ENCODE measurements around the gene SLC25A45. TPM values are rescaled to one million over a fixed set of nuclear protein-coding genes. Genes with fewer than 3 reads are reported as not detected.

Gene SLC25A45
- total RNA-seq, 1 experiment from 2014 or later: 1.1 TPM

DNA sequence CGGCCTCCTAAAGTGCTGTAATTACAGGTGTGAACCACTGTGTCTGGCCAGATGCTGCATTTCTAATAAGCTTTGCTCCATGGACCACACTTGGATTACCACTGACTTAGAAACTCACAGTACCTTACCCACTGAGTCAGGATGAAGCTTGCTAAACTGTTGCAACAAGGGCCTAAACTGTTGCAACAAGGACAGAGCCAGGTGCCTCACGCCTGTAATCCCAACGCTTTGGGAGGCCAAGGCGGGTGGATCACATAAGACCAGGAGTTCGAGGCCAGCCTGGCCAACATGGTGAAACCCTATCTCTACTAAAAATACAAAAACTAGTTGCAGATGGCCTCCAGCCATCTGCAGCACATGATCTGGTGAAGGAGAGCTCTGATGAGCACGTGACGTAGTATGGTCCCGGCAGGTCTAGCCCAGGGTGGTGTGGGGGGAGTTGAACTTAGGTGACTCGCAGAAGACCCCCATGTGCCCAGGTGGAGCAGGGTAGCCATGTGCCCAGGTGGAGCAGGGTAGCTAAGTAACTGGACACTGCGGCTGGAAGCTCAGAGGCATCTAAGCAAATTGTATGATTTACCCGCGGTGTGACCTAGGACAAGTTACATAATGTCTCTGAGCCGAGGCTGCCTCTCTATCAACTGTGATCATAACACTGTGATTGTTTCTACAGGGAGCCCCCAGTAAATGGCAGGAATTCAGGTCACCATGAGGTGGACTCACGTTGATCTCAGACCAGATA lies 8.4 kb downstream of the SLC25A45 start:
- peaks cover 31% of the 10 kb centered on the region for H3K27me3 Mint-ChIP-seq (ENCODE audit: low read depth)
- no peak overlapping the region for H3T11ph ChIP-seq (ENCODE audit: low read length)
- no peak overlapping the region for H2BK5ac ChIP-seq (ENCODE audit: insufficient read length, low read length)
- no peaks in the 10 kb centered on the region for H3K79me2 ChIP-seq (ENCODE audit: insufficient read depth, low read length)
- no peaks in the 10 kb centered on the region for H3K4me1 ChIP-seq (ENCODE audit: insufficient read depth, low read length)
- WGBS (ENCODE audit: extremely low coverage, insufficient read length, low lambda C conversion rate): no CpG with 5 or more reads among the region's 14 CpGs
- no peak overlapping the region for H2AFZ ChIP-seq (ENCODE audit: low read length)
- no peak overlapping the region for H3K56ac ChIP-seq (ENCODE audit: insufficient read length, low read depth, low read length)
- H2AK5ac ChIP-seq (ENCODE audit: insufficient read length, low read length): no peak overlapping the region
- H3K9me3 ChIP-seq (ENCODE audit: control insufficient read depth, low read depth, low read length): no peaks in the 10 kb centered on the region
- H3K23me2 ChIP-seq (ENCODE audit: insufficient read length, low read depth, low read length, poor library complexity, severe bottlenecking): no peaks in the 10 kb centered on the region
- no peak overlapping the region for H3K4ac ChIP-seq (ENCODE audit: low read depth, low read length)
- H3K4me3 Mint-ChIP-seq: no peak overlapping the region
- no peak overlapping the region for H4K91ac ChIP-seq (ENCODE audit: insufficient read length, low read depth, low read length)
- no peak overlapping the region for H3K18ac ChIP-seq (ENCODE audit: insufficient read length, low read depth, low read length)
- H2BK12ac ChIP-seq (ENCODE audit: insufficient read length, low read depth, low read length): no peak overlapping the region
- peaks cover 0 to 5% of the 10 kb centered on the region in 2 experiments; a peak in 1 of 4 replicates for H3K4me1 Mint-ChIP-seq
- H2BK15ac ChIP-seq (ENCODE audit: low read depth, low read length): no peak overlapping the region
- H3K9ac ChIP-seq (ENCODE audit: extremely low read depth, insufficient read length, low read length): no peak overlapping the region
- no peak overlapping the region for H4K8ac ChIP-seq (replicated peaks; ENCODE audit: insufficient read length, low read depth, low read length)
- no peak overlapping the region for H3K23ac ChIP-seq (ENCODE audit: insufficient read length, low read depth, low read length)
- no peak overlapping the region for H3K4me2 ChIP-seq (ENCODE audit: insufficient read depth, insufficient read length, low read length)
- no peak overlapping the region for H2BK20ac ChIP-seq (ENCODE audit: low read depth, low read length, poor library complexity, severe bottlenecking)
- H3K27ac ChIP-seq (ENCODE audit: insufficient read length, low read depth, low read length): no peak overlapping the region
- H4K5ac ChIP-seq (ENCODE audit: insufficient read length, low read depth, low read length): no peak overlapping the region
- no peaks in the 10 kb centered on the region for H3K36me3 Mint-ChIP-seq (ENCODE audit: insufficient read depth in 1 of 3, low read depth in 3 of 3)
- no peaks in the 10 kb centered on the region for H4K20me1 ChIP-seq (ENCODE audit: control insufficient read depth, insufficient read depth, insufficient read length)
- no peaks in the 10 kb centered on the region for H3K79me1 ChIP-seq (ENCODE audit: insufficient read depth, low read depth, low read length, poor library complexity, severe bottlenecking)
- no peak overlapping the region for H2BK120ac ChIP-seq (ENCODE audit: low read depth, low read length, poor library complexity, severe bottlenecking)
- H3K27me3 ChIP-seq (ENCODE audit: insufficient read depth, low read length): no peaks in the 10 kb centered on the region
- no peak overlapping the region for H3K27ac Mint-ChIP-seq
- H3K14ac ChIP-seq (ENCODE audit: insufficient read depth, low read length): no peak overlapping the region
- no peaks in the 10 kb centered on the region for H3K9me3 Mint-ChIP-seq
- no peak for DNase-seq
- TF ChIP-seq, protein P1, sequence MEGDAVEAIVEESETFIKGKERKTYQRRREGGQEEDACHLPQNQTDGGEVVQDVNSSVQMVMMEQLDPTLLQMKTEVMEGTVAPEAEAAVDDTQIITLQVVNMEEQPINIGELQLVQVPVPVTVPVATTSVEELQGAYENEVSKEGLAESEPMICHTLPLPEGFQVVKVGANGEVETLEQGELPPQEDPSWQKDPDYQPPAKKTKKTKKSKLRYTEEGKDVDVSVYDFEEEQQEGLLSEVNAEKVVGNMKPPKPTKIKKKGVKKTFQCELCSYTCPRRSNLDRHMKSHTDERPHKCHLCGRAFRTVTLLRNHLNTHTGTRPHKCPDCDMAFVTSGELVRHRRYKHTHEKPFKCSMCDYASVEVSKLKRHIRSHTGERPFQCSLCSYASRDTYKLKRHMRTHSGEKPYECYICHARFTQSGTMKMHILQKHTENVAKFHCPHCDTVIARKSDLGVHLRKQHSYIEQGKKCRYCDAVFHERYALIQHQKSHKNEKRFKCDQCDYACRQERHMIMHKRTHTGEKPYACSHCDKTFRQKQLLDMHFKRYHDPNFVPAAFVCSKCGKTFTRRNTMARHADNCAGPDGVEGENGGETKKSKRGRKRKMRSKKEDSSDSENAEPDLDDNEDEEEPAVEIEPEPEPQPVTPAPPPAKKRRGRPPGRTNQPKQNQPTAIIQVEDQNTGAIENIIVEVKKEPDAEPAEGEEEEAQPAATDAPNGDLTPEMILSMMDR (conservative IDR thresholded peaks at IDR 0.05): no peak

Measured in H9 (cell line).